ENCODE data around the gene HRH2. TPM values are rescaled to one million over a fixed set of nuclear protein-coding genes. Genes with fewer than 3 reads are reported as not detected.

The HRH2 gene
- total and polyA plus RNA-seq, 9 of the 15 experiments (the other 6 are each of a cell fraction or from before 2014, with no cell fraction given) = 0.04 TPM; not detected in 8

DNA sequence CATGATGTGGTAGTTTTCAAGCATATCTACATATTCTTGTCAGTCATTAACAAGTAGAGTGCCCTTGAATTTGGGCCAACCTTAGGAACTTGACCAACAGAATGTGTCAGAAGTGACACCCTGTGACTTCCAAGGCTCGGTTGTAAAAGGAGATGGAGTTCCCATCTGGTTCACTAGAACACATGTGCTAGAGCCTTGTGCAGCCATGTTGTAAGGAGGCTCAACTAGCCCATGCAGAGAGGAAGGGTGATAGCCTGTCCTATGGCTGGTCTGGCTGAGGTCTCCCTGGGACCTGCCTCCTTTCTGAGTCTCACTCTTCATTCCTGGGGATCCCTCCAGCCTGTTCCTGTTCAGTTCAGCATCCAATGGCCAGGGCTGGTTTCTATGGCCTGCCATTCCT lies 28.1 kb upstream of the HRH2 start:
- in situ Hi-C loops (cut with MboI) (no loop called here), intact Hi-C loops (cut with micrococcal nuclease) (no loop called here)
- H3K4me1 ChIP-seq (replicated peaks in 1 of 2; ENCODE audit: control insufficient read depth in 2 of 2, insufficient read depth in 2 of 2, low read length in 2 of 2) = no peaks in the 10 kb centered on the region
- no peak for FAIRE-seq
- DNase-seq (ENCODE audit: extremely low read depth in 1 of 4, low spot score in 3 of 4) = no peak
- H3K27ac ChIP-seq (ENCODE audit: extremely low read depth, low read depth, low read length) = no peak overlapping the region
- H3K9me1 ChIP-seq (ENCODE audit: control insufficient read depth, insufficient read depth, low read length) = no peaks in the 10 kb centered on the region
- no peak for ATAC-seq
- ChIA-PET CTCF (ENCODE audit: low intra/inter-chr PET ratio) (no interaction called here), POLR2A (no interaction called here)
- TF ChIP-seq GTF2F1 (IDR thresholded peaks at IDR 0.05; ENCODE audit: low read depth, low read length) (no peak), YY1 (IDR thresholded peaks at IDR 0.05; ENCODE audit: borderline replicate concordance in 1 of 3, control insufficient read depth in 1 of 3, extremely low read depth in 1 of 3, insufficient read depth in 3 of 3, insufficient read length in 1 of 3, insufficient replicate concordance in 2 of 3, low read depth in 1 of 3, low read length in 2 of 3) (peak in 1 of 3 experiments; percentile 48)
- no peaks in the 10 kb centered on the region for H3K36me3 ChIP-seq (ENCODE audit: control insufficient read depth, insufficient read depth, low read length)
- no peaks in the 10 kb centered on the region for H3K79me2 ChIP-seq (ENCODE audit: control insufficient read depth, insufficient read depth, low read length)
- WGBS (ENCODE audit: insufficient coverage, low coverage, missing lambda C conversion rate) = 0% methylated on average over 1 of the region's 1 CpG
- H2AFZ ChIP-seq (ENCODE audit: low read depth, low read length) = no peak overlapping the region
- H3K4me2 ChIP-seq (ENCODE audit: insufficient read depth, low read length) = no peak overlapping the region
- no peaks in the 10 kb centered on the region for H3K9me3 ChIP-seq (replicated peaks; ENCODE audit: control insufficient read depth, insufficient read depth, low read depth, low read length)
- no peaks in the 10 kb centered on the region for H4K20me1 ChIP-seq (replicated peaks; ENCODE audit: control insufficient read depth, insufficient read depth, low read length)
- no peak overlapping the region for H3K9ac ChIP-seq (ENCODE audit: insufficient read depth in 1 of 2, low read depth in 2 of 2, low read length in 2 of 2)
- no TSS peak for BruUV-seq (replicated peaks)
- no peak overlapping the region for H3K4me3 ChIP-seq
- H3K27me3 ChIP-seq (ENCODE audit: control insufficient read depth in 2 of 2, insufficient read depth in 2 of 2, low read length in 2 of 2) = peaks cover 5 to 23% of the 10 kb centered on the region in 2 experiments; a peak in 3 of 5 replicates

DNA sequence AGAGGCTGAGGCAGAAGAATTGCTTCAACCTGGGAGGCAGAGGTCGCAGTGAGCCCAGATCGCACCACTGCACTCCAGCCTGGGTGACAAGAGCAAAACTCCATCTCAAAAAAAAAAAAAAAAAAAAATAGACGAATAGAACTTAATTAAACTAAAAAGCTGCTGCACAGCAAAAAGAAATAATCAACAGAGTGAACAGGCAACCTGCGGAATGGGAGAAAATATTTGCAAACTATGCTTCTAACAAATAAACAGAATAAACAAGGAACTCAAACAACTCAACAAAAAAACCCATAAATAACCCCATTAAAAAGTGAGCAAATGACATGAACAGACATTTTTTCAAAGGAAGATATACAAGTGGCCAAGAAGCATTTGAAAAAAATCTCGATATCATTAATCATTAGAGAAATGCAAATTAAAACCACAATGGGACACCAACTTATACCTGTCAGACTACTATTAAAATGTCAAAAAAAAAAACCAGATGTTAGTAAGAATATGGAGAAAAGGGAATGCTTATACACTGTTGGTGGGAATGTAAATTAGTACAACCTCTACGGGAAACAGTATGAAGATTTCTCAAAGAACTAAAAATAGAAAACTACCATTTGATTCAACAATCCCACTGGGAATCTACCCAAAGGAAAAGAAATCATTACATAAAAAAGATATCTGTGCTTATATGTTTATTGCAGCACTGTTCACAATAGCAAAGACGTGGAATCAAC lies 21.9 kb upstream of the HRH2 start:
- FAIRE-seq (no peak), DNase-seq (ENCODE audit: extremely low read depth in 1 of 4, low spot score in 3 of 4) (no peak), ATAC-seq (no peak)
- H3K9me3 ChIP-seq (replicated peaks; ENCODE audit: control insufficient read depth, insufficient read depth, low read depth, low read length) = no peaks in the 10 kb centered on the region
- peaks cover 10 to 35% of the 10 kb centered on the region in 2 experiments; a peak in 4 of 5 replicates for H3K27me3 ChIP-seq (ENCODE audit: control insufficient read depth in 2 of 2, insufficient read depth in 2 of 2, low read length in 2 of 2)
- WGBS (ENCODE audit: insufficient coverage, low coverage, missing lambda C conversion rate) = 0% methylated on average over 6 of the region's 7 CpGs
- ChIA-PET POLR2A (interaction anchor here (1.0 kb wide), 1 partner anchor 17 kb away, joined by 3 read pairs; no protein-coding TSS in a partner anchor), CTCF (ENCODE audit: low intra/inter-chr PET ratio) (no interaction called here)
- H2AFZ ChIP-seq (ENCODE audit: low read depth, low read length) = no peak overlapping the region
- intact Hi-C loops (cut with micrococcal nuclease) = no loop called here
- H3K4me3 ChIP-seq = no peak overlapping the region
- H3K9ac ChIP-seq (ENCODE audit: insufficient read depth in 1 of 2, low read depth in 2 of 2, low read length in 2 of 2) = no peak overlapping the region
- in situ Hi-C loops (cut with MboI) = no loop called here
- no TSS peak for BruUV-seq (replicated peaks)
- no peaks in the 10 kb centered on the region for H3K79me2 ChIP-seq (ENCODE audit: control insufficient read depth, insufficient read depth, low read length)
- H3K4me1 ChIP-seq (replicated peaks in 1 of 2; ENCODE audit: control insufficient read depth in 2 of 2, insufficient read depth in 2 of 2, low read length in 2 of 2) = no peaks in the 10 kb centered on the region
- H3K9me1 ChIP-seq (ENCODE audit: control insufficient read depth, insufficient read depth, low read length) = no peaks in the 10 kb centered on the region
- peaks cover 7% of the 10 kb centered on the region; the same call in 1 of the 2 replicates for H4K20me1 ChIP-seq (replicated peaks; ENCODE audit: control insufficient read depth, insufficient read depth, low read length)
- H3K4me2 ChIP-seq (ENCODE audit: insufficient read depth, low read length) = no peak overlapping the region
- no peaks in the 10 kb centered on the region for H3K36me3 ChIP-seq (ENCODE audit: control insufficient read depth, insufficient read depth, low read length)
- H3K27ac ChIP-seq (ENCODE audit: extremely low read depth, low read depth, low read length) = no peak overlapping the region
- TF ChIP-seq CBFA2T2 (conservative IDR thresholded peaks at IDR 0.05) (no peak), THAP7 (CRISPR knock-in tag; IDR thresholded peaks at IDR 0.05) (no peak), NR2C1 (IDR thresholded peaks at IDR 0.05) (no peak), NR2C1 (tag; IDR thresholded peaks at IDR 0.05) (no peak), EZH2 (IDR thresholded peaks at IDR 0.05; ENCODE audit: borderline replicate concordance, low read depth, low read length) (no peak), CHD1 (IDR thresholded peaks at IDR 0.05; ENCODE audit: low read length) (no peak)
- TF ChIP-seq, protein P1, sequence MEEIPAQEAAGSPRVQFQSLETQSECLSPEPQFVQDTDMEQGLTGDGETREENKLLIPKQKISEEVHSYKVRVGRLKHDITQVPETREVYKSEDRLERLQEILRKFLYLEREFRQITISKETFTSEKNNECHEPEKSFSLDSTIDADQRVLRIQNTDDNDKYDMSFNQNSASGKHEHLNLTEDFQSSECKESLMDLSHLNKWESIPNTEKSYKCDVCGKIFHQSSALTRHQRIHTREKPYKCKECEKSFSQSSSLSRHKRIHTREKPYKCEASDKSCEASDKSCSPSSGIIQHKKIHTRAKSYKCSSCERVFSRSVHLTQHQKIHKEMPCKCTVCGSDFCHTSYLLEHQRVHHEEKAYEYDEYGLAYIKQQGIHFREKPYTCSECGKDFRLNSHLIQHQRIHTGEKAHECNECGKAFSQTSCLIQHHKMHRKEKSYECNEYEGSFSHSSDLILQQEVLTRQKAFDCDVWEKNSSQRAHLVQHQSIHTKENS (CRISPR knock-in tag; IDR thresholded peaks at IDR 0.05) = no peak
- TF ChIP-seq, protein P2, sequence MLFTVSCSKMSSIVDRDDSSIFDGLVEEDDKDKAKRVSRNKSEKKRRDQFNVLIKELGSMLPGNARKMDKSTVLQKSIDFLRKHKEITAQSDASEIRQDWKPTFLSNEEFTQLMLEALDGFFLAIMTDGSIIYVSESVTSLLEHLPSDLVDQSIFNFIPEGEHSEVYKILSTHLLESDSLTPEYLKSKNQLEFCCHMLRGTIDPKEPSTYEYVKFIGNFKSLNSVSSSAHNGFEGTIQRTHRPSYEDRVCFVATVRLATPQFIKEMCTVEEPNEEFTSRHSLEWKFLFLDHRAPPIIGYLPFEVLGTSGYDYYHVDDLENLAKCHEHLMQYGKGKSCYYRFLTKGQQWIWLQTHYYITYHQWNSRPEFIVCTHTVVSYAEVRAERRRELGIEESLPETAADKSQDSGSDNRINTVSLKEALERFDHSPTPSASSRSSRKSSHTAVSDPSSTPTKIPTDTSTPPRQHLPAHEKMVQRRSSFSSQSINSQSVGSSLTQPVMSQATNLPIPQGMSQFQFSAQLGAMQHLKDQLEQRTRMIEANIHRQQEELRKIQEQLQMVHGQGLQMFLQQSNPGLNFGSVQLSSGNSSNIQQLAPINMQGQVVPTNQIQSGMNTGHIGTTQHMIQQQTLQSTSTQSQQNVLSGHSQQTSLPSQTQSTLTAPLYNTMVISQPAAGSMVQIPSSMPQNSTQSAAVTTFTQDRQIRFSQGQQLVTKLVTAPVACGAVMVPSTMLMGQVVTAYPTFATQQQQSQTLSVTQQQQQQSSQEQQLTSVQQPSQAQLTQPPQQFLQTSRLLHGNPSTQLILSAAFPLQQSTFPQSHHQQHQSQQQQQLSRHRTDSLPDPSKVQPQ (CRISPR knock-in tag; IDR thresholded peaks at IDR 0.05; ENCODE audit: borderline replicate concordance) = no peak
